Glutamatergic neuron (in vitro differentiated cells): Measurements from ENCODE around the gene TSPAN4. TPM values are rescaled to one million over a fixed set of nuclear protein-coding genes. Genes with fewer than 3 reads are reported as not detected.
A peak's percentile ranks its signal among the peaks of the same experiment; 100 is the strongest.

Experiments
- DNase-seq: peaks from one replicate; pipeline ENCODE4 v3.0.0; 2022
- H3K27ac Mint-ChIP-seq: one replicate; pipeline ENCODE4 v1.8.0; 2020; ENCODE audit warnings: mild to moderate bottlenecking, mixed read lengths, inconsistent platforms; ENCODE audit not compliant: unreplicated experiment
- H3K27me3 Mint-ChIP-seq: one replicate; pipeline ENCODE4 v1.8.0; 2020; ENCODE audit warnings: mild to moderate bottlenecking, moderate library complexity, mixed read lengths, inconsistent platforms; ENCODE audit not compliant: unreplicated experiment
- H3K36me3 Mint-ChIP-seq: one replicate; pipeline ENCODE4 v1.8.0; 2020; ENCODE audit warnings: mild to moderate bottlenecking, mixed read lengths, inconsistent platforms; ENCODE audit not compliant: unreplicated experiment
- H3K4me1 Mint-ChIP-seq: one replicate; pipeline ENCODE4 v1.8.0; 2020; ENCODE audit warnings: mild to moderate bottlenecking, low read depth, mixed read lengths, inconsistent platforms; ENCODE audit not compliant: unreplicated experiment
- H3K4me3 Mint-ChIP-seq: one replicate; pipeline ENCODE4 v1.8.0; 2020; ENCODE audit warnings: mild to moderate bottlenecking, mixed read lengths, inconsistent platforms; ENCODE audit not compliant: unreplicated experiment
- H3K9me3 Mint-ChIP-seq: one replicate; pipeline ENCODE4 v1.8.0; 2020; ENCODE audit warnings: mild to moderate bottlenecking, moderate library complexity, mixed read lengths, inconsistent platforms; ENCODE audit not compliant: unreplicated experiment
- total RNA-seq: library from RNA; stranded (reverse); fragmentation: NEBNext Ultra II Directional; extraction: Animal tissue kit (Norgen Biotek cat#: 25700); gene quantifications from one replicate; pipeline ENCODE4 v1.2.1, GENCODE V29; 2021; ENCODE audit not compliant: unreplicated experiment
- TF ChIP-seq, protein P1 (sequence below): fragments of 200-600 bp; sonication (generic); IDR thresholded peaks from one replicate; pipeline ENCODE4 v1.5.0; 2021; ENCODE audit not compliant: partially characterized antibody, unreplicated experiment

TSPAN4 gene
- total RNA-seq, 1 donor from 2014 or later, result 82.5 TPM

DNA sequence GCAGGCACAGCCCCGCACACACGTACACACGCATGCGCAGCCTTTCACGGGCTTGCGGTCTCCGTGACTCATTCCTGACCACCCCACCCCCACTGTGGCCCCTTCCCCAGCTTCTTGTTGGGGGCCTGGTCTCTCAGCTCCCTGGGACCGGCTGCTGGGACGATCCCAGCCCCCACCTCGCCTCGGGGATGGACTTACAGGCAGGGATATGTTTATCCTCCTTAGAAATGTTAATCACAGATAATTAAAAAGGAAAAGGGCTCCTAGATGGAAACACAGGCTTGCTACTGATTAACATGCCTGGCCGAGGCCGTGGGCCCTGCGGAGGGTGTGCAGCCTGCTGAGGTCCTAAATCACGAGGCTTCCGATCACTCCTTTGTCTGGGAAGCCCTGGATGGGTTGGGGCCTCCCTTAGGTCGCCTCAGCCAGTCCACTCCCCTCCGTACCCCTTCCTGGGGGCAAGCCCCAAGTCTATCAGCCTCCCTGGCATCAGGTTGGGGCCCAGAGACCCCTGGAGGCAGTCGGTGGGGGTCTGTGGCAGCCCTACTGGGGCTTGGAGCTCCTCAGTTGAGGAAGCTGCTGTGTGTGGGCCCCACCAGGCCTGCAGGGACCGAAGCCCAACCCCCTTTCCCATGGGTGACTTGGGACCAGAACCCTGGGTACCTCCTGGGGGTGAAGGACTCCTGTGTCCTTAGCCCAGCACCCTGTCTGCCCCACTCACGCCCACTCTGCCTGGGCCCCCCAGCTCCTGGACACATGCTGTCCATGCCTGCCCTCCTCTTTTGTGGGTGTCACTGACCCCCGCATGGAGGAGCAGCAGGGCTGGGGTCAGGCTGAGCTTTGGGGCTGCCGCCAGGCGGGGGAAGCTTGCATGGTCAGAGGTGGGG, 20.6 kb downstream of the TSPAN4 start:
- Mint-ChIP-seq H3K4me1 (peaks cover 12% of the 10 kb centered on the region), H3K27me3 (peaks cover 14% of the 10 kb centered on the region), H3K27ac (peak overlapping the region; percentile 8), H3K9me3 (peaks cover 6% of the 10 kb centered on the region), H3K4me3 (peak overlapping the region; percentile 55), H3K36me3 (no peaks in the 10 kb centered on the region)
- TF ChIP-seq, protein P1, sequence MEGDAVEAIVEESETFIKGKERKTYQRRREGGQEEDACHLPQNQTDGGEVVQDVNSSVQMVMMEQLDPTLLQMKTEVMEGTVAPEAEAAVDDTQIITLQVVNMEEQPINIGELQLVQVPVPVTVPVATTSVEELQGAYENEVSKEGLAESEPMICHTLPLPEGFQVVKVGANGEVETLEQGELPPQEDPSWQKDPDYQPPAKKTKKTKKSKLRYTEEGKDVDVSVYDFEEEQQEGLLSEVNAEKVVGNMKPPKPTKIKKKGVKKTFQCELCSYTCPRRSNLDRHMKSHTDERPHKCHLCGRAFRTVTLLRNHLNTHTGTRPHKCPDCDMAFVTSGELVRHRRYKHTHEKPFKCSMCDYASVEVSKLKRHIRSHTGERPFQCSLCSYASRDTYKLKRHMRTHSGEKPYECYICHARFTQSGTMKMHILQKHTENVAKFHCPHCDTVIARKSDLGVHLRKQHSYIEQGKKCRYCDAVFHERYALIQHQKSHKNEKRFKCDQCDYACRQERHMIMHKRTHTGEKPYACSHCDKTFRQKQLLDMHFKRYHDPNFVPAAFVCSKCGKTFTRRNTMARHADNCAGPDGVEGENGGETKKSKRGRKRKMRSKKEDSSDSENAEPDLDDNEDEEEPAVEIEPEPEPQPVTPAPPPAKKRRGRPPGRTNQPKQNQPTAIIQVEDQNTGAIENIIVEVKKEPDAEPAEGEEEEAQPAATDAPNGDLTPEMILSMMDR, result no peak
- DNase-seq, result no peak

DNA sequence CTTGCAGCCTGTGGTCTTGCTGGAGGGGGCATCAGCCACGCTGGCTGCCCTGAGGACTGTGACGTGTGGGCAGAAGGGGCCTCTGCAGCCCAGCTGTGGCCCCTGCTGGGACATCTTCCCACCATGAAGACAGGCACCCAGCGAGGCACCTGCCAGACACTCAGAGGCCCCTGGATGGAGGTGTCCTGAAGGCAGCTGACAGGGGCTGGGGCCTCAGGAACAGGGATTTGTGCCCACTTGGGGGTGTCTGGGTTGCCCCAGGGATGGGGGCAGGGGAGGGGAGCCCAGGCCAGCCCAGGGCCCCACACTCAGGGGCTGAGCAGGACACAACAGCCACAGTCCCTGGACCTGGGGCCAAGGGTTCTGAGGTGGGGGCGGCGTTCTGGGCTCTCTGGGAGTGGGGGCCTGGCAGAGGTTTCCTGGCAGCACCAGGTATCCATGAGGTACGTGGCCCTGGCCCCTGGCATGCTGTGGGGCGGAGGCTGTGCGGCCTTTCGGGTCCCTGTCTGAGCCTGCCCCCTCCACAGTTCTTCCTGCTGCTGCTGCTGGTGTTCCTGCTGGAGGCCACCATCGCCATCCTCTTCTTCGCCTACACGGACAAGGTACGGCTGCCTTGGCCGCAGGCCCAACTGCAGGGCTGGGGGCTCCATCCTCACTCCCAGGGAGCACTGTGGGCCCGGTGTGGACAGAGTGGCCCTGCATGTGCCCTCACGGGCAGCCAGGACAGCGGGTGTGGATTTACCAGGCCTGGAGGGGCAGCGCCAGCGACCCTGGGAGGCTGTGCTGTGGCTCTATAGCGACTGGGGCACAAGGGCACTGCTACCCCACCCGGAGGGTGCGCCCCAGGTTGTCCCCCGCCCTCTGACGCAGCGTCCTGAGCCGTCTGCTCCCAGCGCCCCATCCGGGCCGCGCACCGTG, 21.5 kb downstream of the TSPAN4 start:
- no peak overlapping the region for H3K4me3 Mint-ChIP-seq
- peaks cover 8% of the 10 kb centered on the region for H3K9me3 Mint-ChIP-seq

GRCh38 chr11:864898-865297, 22.2 kb downstream of the TSPAN4 start:
- no peaks in the 10 kb centered on the region for H3K36me3 Mint-ChIP-seq
- no peak overlapping the region for H3K4me3 Mint-ChIP-seq
- peaks cover 10% of the 10 kb centered on the region for H3K27me3 Mint-ChIP-seq
- no peak overlapping the region for H3K27ac Mint-ChIP-seq
- peaks cover 5% of the 10 kb centered on the region for H3K9me3 Mint-ChIP-seq
- peaks cover 7% of the 10 kb centered on the region for H3K4me1 Mint-ChIP-seq
- DNase-seq, result no peak
- TF ChIP-seq, protein P1, result no peak

More for the DNA sequence above, 21.5 kb downstream of the TSPAN4 start:
- no peak for DNase-seq
- Mint-ChIP-seq H3K27ac (no peak overlapping the region), H3K27me3 (peaks cover 10% of the 10 kb centered on the region), H3K36me3 (no peaks in the 10 kb centered on the region), H3K4me1 (peaks cover 7% of the 10 kb centered on the region)
- TF ChIP-seq, protein P1, result no peak

DNA sequence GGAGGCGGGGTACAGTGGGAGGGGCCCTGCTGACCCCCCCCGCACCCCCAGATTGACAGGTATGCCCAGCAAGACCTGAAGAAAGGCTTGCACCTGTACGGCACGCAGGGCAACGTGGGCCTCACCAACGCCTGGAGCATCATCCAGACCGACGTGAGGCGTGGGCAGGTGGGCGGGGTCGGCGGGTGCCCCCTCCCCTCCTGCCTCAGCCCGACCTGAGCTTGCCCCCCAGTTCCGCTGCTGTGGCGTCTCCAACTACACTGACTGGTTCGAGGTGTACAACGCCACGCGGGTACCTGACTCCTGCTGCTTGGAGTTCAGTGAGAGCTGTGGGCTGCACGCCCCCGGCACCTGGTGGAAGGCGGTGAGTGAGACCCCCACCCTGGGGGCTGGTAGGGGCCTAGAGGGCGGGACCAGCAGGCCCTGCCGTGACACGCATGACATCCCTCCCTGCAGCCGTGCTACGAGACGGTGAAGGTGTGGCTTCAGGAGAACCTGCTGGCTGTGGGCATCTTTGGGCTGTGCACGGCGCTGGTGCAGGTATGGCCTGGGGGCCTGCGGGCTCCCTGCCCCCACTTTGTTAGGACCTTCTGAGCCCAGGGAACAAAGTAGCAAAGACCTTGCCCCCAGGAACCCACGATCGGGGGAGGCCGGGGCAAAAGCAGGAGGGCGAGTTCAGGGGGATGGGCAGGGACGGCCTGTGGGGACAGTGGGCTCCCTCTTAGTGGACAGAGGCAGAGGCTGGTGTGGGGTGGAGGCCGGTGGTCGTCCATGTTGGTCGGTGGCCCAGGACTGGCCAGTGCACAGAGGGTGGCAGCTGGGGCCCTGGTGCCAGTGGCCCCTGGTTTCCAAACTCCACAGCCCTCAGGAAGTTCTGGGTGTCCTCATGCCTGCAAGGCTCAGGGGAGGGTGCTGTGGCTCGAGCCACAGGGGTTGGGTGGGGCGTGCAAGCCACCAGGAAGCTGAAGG, 23.1 kb downstream of the TSPAN4 start:
- DNase-seq, result no peak
- peaks cover 14% of the 10 kb centered on the region for H3K27me3 Mint-ChIP-seq
- peaks cover 7% of the 10 kb centered on the region for H3K4me1 Mint-ChIP-seq
- no peaks in the 10 kb centered on the region for H3K36me3 Mint-ChIP-seq
- peaks cover 5% of the 10 kb centered on the region for H3K9me3 Mint-ChIP-seq
- no peak overlapping the region for H3K27ac Mint-ChIP-seq
- H3K4me3 Mint-ChIP-seq, result no peak overlapping the region
- TF ChIP-seq, protein P1, result no peak
